Left ventricle myocardium superior (tissue), 1 donor: ENCODE results near the gene MYO9A. TPM values are rescaled to one million over a fixed set of nuclear protein-coding genes. Genes with fewer than 3 reads are reported as not detected.
A peak's percentile ranks its signal among the peaks of the same experiment; 100 is the strongest.

Source experiments
- ATAC-seq: fragments of 200-7000 bp; cut with Tn5 transposase; one replicate; pipeline ENCODE4 v1.9.1; 2020; ENCODE audit warnings: mild to moderate bottlenecking, moderate library complexity
- DNase-seq: peaks from one replicate; pipeline ENCODE4 v3.0.0-alpha.2; 2020
- intact Hi-C: fragments of 100-400 bp; cut with micrococcal nuclease; formaldehyde crosslinking; loops from one replicate; pipeline ENCODE4 v1.11.0; 2022
- total RNA-seq: library from RNA; stranded (reverse); fragmentation: NEBNext Ultra II Directional; extraction: Animal tissue kit (Norgen Biotek cat#: 25700); gene quantifications from one replicate; pipeline ENCODE4 v1.2.1, GENCODE V29; 2021
- donor health status: DM: no; HTN: yes; CAD: no; lungs with severe emphysema.

The MYO9A gene
- total RNA-seq, 1 donor from 2014 or later = 29.7 TPM

DNA sequence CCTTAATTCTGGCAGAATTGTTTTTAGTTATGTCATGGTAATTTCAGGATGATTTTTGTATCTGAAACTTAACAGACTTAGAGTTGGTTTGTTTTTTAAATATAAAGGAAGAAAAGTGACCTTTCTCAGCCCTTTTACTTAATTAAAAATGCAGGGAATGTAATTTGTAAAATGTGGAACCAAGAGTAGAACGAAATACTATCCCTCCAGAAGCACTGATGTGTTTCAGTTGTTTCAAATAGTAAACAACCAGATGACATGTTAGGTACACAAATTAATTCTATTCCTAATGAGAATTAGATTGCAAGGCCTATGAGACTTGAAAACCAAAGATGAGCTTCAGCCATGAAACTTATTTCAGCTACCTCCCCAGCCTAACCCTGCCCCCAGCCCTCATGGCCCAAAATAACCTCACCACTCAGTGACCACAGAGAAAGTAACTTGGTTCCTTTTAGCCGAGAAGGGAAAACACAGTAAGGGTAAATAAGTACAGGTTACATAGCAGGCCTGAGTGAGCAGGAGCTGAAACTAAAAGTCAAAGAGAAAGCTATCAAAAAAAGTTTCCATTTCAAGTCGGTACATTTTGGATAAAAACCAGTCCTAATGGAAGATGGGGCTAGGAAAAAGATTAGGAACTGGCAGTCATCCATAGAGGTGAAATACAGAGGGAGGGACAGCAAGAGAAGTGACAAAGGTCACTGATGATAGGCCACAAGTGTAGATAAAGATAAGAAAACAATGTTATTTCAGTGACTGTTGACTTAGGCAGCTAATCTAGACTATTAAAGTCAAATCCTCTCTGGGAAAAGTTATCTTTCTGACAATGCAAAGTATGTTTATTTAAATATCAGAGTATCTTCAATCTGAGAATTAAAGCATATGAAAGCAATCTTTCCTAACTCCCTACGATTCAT, 23.5 kb upstream of the MYO9A start:
- intact Hi-C loops = no loop called here
- DNase-seq (no peak), ATAC-seq (peak; percentile 74)

GRCh38 chr15:72140088-72140487, 22.1 kb upstream of the MYO9A start:
- ATAC-seq (peak; percentile 6), DNase-seq (no peak)
- intact Hi-C loops = no loop called here

GRCh38 chr15:72139667-72140066, 21.7 kb upstream of the MYO9A start:
- intact Hi-C loops = no loop called here
- DNase-seq (no peak), ATAC-seq (peak; percentile 92)

DNA sequence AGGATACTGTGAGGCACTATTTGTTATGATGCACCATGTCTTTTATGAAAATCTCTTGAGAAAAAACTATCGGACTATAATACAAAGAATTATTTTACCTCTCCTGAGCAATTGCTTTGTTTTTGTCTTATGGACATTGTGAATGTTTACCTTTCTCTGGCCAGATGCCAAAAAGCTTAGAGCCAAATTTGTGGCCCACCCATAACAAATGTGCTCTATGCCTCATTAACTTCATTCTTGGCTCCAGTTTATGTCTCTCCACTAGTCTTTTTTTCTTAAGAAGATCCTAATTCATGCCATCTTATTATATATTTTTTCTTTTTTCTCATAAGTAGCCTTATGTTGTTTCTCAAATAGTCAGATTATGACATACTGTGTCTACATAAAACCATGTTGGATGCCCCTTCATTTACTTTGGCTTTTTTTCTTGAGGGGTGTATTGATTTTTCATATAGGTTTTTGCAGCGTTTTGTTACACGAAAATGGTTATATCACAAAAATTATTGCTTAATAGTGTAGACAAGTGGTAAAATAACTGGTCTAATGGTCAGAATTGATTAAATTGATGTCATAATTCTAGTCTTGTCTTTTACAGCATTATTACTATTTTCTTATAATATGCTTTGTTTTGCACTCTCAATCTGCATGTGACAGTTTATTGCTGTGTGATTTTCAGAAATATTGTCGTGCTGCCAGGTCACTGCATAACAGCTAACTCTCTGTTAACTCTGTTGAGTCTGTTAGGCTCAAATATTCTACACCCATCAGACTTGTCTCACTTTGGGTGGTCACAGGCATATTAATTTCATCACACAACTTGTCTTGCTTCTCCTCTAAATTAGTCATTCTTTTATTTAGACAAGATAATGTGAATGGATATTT, 18.5 kb upstream of the MYO9A start:
- intact Hi-C loops = no loop called here
- DNase-seq = no peak
- no peak for ATAC-seq

- intact Hi-C loops = no loop called here
- ATAC-seq = no peak
- no peak for DNase-seq
Measured at GRCh38 chr15:72135719-72136118, 17.8 kb upstream of the MYO9A start.

DNA sequence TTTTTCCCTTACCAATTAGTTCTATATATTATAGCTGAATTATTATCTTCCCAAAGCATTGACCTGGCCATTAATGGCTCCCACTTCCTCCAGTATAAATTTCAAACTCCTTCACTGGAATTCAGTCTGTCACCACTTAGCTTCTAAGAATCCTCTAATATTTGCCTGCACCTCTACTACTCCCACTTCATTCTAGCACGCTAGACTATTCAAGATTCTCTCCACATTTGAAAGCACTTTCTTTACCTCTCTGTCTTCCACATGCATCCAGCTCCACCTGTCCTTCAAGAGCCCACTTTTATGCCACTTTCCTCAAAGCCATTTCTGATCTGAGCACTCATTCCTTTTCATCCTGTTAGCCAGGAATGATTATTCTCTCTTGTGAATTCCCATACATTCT, 15.3 kb upstream of the MYO9A start:
- ATAC-seq = no peak
- intact Hi-C loops = no loop called here
- DNase-seq = no peak

- ATAC-seq = no peak
- intact Hi-C loops = no loop called here
- no peak for DNase-seq
Measured at GRCh38 chr15:72131922-72132321, 14.0 kb upstream of the MYO9A start.

DNA sequence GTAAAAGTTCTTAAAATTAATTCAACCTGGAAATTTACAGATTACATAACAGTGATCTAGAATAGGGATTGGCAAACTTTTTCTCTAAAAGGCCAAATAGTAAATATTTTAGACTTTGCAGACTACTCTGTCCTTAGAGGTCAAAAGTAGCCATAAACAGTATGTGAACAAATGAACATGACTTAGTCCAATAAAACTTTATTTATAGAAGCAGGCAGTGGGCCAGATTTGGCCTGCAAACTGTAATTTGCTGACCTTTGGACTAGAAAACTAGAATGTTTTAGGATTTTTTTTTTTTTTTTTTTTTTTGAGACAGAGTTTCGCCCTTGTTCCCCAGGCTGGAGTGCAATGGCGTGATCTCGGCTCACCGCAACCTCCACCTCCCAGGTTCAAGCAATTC, 12.3 kb upstream of the MYO9A start:
- intact Hi-C loops = no loop called here
- DNase-seq = no peak
- no peak for ATAC-seq

GRCh38 chr15:72128359-72128758, 10.4 kb upstream of the MYO9A start:
- no peak for ATAC-seq
- intact Hi-C loops = no loop called here
- DNase-seq = no peak

DNA sequence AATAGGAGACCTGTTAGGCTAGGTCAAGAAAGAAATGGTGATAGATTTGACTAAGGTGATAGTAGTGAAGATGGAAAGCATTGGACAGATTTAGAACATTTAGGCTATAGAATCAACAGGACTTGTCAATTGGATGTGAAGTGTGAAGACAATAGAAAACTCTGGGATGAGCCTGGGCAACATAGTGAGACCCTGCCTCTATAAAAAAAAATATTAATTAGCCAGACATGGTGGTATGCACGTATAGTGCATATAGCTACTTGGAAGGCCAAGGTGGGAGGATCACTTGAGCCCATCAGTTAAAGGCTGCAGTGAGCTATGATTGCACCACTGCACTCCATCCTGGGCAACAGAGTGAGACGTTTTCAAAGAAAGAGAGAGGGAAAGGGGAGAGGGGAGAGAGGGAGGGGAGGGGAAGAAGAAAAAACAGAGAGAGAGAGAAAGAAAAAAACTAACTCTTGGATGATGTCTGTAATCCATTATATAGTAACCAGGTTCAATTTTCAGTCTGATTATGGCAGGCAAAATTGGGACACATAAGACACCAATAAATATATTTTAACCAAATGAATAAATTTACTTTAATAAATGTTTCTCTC, 9.9 kb upstream of the MYO9A start:
- intact Hi-C loops = no loop called here
- no peak for ATAC-seq
- no peak for DNase-seq

DNA sequence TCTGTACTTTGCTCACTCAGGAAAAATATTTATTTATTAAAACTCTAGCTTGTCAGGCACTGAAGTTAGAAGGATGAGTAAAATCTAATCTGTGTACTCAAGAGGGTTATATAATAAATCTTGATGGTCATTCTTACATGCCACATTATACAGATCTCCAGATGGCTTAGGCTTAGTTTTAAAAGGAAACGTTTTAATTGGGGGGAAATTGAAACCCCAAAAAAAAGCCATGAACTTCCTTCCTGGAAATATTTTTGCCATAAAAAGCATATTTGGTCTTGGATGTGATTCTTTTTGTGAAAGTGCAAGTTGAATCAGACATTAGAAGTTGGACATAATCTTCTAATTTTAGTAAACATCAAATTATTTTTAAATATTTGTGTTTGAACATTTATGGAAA, 6.3 kb upstream of the MYO9A start:
- DNase-seq = no peak
- intact Hi-C loops = no loop called here

GRCh38 chr15:72117486-72118016, 399 bp downstream of the MYO9A start:
- DNase-seq = peak; percentile 90
- ATAC-seq = peak; percentile 87
- intact Hi-C loops = no loop called here

More for the DNA sequence above, 6.3 kb upstream of the MYO9A start:
- no peak for ATAC-seq

- ATAC-seq = peak; percentile 20
- DNase-seq = no peak
- intact Hi-C loops = no loop called here
Measured at GRCh38 chr15:72116731-72117485, 1.0 kb downstream of the MYO9A start.

GRCh38 chr15:72113347-72114031, 4.5 kb downstream of the MYO9A start:
- DNase-seq (no peak), ATAC-seq (no peak)
- intact Hi-C loops = no loop called here

- ATAC-seq (no peak), DNase-seq (no peak)
- intact Hi-C loops = no loop called here
Measured at GRCh38 chr15:72112805-72113204, 5.1 kb downstream of the MYO9A start.

DNA sequence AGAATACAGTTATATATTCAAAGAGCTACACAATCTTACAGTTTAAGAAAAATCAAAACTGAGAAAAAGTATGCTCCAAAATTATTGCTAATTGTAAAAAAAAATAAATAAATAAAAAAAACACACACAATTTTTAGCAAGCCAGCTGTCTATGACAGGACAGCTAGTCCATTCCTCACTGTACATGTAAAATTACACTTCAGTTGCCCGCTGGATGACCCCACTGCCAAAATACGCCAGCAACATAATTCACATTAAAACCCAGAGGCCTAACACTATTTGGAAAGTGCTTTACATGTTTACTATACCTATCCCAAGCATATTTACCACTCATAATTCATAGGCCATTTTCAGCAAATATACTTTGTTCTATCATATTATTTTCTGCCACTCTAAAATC, 5.8 kb downstream of the MYO9A start:
- DNase-seq = no peak
- intact Hi-C loops = no loop called here
- no peak for ATAC-seq

DNA sequence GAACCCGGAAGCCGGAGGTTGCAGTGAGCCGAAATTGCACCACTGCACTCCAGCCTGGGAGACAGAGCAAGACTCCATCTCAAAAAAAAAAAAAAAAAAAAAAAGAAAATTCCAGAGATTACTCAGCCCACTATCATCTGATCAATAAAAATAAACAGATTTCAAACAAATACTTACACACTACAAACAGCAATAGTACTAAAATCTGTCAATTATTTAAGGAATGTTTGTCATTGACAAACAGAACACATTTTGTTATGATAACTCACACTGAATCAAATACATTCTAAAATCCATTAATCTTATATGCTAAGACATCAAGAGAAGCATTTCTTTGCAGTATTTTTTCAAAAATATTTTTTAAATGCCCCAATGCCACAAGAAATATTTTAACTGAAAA, 7.6 kb downstream of the MYO9A start:
- intact Hi-C loops = no loop called here

DNA sequence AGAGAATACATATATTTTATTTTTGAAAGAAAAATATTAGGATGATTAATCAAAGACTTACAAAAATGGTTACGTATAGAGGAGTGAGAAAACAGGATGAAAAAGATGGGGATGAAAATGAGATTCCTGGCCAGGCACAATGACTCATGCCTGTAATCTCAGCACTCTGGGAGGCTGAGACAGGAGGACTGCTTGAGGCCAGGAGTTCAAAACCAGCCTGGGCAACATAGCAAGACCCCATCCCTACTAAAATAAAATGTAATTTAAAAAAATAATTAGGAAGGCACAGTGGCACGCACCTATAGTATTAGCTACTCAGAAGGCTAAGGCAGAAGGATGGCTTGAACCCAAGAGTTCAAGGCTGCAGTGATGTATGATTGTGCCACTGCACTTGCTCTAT, 11.9 kb downstream of the MYO9A start:
- ATAC-seq (no peak), DNase-seq (no peak)
- intact Hi-C loops = no loop called here

More for the DNA sequence above, 7.6 kb downstream of the MYO9A start:
- DNase-seq (no peak), ATAC-seq (no peak)
